Epithelial cell of prostate (primary cell): Measurements from ENCODE around the gene GCNT1.
"Not testable (repeated sequence)": the region's sequence is repeated elsewhere in the genome, so short reads cannot be mapped to it uniquely, and the experiment has no call there.

Experiments
- DNase-seq: peaks from one replicate; pipeline ENCODE4 v3.0.0-alpha.2; 2011; ENCODE audit warnings: low read depth, low spot score
- H3K27ac ChIP-seq: fragments of 450-650 bp; 2 replicates; pipeline ENCODE4 v1.5.1; 2017; ENCODE audit warnings: mild to moderate bottlenecking

The GCNT1 gene

GRCh38 chr9:76529653-76530052 is 70.7 kb downstream of the GCNT1 start:
- no peak for DNase-seq
- no peak overlapping the region for H3K27ac ChIP-seq

DNA sequence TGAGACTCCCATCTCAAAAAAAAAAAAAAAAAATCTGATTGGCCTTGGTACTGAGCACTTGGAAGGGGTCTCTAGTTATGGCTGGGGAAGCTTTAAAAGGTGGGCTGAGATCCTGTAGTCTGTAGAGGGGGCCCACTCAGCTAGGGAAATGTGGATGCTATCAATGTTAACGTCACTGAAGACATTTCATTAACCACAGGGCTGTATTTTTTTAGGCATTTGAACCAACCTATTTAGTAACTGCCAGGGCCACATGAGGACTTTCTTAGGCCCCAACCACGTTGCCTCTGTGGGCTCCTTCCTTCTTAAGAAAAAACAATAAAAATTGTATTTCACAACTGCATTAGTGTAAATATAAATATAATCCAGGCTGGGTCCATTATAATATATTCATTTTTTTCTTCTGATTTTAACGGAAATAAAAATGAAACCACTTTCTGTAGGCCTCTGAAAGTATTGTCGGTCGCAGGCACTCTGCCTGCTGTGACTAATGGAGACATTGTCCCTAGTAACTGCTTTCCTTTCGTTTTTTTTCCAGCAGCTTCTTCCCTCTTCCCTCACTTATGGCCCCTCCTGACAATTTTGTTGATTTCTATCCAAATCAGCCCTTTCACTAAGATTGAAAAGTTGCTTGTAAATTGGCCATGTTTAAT is 71.6 kb downstream of the GCNT1 start:
- no peak overlapping the region for H3K27ac ChIP-seq
- DNase-seq, result no peak

- no peak for DNase-seq
- no peak overlapping the region for H3K27ac ChIP-seq
Measured at GRCh38 chr9:76531231-76531780, 72.3 kb downstream of the GCNT1 start.

DNA sequence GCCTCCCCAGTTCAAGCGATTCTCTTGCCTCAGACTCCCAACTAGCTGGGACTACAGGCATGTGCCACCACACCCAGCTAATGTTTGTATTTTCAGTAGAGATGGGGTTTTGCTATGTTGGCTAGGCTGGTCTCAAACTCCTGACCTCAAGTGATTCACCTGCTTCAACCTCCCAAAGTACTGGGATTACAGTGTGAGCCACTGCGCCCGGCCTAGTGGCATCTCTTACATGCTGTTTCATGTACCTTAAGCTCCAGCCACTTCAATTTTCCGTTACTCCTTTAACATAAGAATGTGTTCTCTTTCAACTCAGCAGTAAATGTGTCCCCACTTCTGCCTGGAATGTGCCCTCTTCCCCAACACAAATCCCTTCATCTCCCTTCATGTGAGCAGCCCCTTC is 73.9 kb downstream of the GCNT1 start:
- not testable (repeated sequence) for DNase-seq, H3K27ac ChIP-seq

DNA sequence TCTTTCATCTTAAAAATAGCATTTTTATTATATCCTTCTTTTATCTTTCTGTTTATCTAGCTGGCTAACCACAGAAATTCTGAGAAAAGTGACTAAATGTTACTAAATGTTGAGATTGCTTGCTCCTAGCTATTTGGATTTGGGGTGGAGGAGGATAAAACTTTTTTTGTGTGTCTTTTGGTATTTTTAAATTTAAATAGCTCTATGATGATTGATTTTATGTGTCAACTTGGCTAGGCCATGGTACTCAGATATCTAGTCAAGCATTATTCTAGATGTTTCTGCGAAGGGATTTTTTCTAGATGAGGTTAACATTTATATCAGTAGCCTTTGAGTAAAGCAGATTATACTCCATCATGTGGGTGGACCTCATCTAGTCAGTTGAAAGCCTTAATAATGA is 75.0 kb downstream of the GCNT1 start:
- H3K27ac ChIP-seq, result no peak overlapping the region
- no peak for DNase-seq

- no peak for DNase-seq
- no peak overlapping the region for H3K27ac ChIP-seq
Measured at GRCh38 chr9:76537150-76537646, 78.2 kb downstream of the GCNT1 start.

- no peak overlapping the region for H3K27ac ChIP-seq
- DNase-seq, result no peak
Measured at GRCh38 chr9:76539180-76539579, 80.2 kb downstream of the GCNT1 start.

GRCh38 chr9:76542360-76542759 is 83.4 kb downstream of the GCNT1 start:
- no peak overlapping the region for H3K27ac ChIP-seq
- DNase-seq, result no peak

DNA sequence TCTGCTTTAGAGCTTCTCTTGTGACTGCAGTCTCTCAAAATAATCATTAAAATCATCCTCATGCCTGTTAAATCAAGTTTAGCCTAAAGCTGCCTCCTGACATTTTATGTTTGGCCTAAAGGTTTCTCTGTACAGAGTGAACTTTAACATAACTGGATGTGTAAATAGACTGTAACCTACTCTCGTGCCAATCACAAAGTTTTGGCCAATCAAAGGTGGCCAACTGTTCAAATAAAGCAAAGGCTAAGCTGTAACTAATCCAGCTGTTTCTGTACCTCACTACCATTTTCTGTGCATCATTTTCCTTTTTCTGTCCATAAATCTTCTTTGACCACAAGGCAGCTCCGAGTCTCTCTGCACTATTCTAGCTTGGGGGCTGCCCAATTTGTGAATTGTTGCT is 86.2 kb downstream of the GCNT1 start:
- no peak for DNase-seq
- no peak overlapping the region for H3K27ac ChIP-seq

GRCh38 chr9:76552181-76552580 is 93.2 kb downstream of the GCNT1 start:
- DNase-seq, result no peak
- H3K27ac ChIP-seq, result no peak overlapping the region

DNA sequence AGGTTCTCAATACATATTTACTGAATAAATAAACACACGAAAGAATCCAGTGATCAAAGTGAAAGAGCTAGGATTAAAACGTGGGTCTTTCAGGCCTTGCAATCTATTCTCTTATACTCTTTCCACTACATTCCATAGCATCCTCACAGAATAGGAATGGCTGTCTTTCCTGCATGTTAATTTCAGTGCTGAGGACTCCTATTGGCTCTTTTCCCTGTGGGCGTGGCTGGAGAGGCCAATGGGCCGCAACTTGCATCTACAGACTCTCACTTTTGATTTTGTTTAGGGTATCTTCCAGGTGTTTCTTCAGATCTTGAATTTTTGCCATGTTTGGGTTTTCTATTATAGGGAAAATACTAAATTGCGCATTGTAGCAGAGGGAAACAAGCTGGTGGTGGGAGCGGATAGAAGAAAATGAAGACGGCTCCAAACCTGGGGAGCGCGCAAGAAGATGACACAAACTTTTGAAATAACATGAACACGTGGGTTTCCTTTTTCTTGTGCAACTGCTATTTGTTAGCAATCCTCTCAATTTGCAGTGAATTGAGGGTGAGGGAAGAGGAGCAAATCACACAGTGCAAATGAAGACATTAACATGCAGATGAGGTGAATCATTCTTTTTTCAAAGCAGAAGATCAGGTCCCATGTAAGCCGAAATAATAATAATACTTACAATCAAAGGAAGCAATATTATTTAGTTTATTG is 93.9 kb downstream of the GCNT1 start:
- no peak overlapping the region for H3K27ac ChIP-seq
- no peak for DNase-seq

GRCh38 chr9:76553680-76554079 is 94.7 kb downstream of the GCNT1 start:
- no peak for DNase-seq
- H3K27ac ChIP-seq, result no peak overlapping the region
